ENCODE measurements around the gene HDGFL2. TPM values are rescaled to one million over a fixed set of nuclear protein-coding genes. Genes with fewer than 3 reads are reported as not detected.

The HDGFL2 gene
- total RNA-seq, 1 experiment from 2014 or later: 108 TPM

DNA sequence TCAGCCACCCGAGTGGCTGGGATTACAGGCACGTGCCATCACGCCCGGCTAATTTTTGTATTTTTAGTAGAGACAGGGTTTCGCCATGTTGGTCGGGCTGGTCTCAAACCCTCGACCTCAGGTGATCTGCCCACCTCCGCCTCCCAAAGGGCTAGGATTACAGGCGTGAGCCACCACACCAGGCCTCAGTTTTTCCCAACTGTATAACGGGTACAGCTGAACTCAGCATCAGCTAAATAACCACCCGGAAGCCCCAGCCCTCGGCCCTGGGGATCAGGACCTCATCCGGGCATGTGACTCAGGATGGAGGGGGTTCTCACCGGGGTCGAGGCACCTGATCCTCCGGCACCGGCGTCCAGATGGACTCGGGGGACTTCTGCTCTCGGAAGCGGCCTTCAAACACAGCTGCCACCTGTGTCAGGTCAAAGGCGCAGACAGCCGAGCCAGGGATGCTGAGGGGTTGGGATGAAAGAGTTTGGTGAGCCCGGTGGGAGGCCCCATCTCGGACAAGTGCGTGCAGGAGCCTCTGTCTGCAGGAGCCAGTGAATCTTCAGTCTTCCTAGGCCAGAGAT is 78.5 kb downstream of the HDGFL2 start:
- H3K79me2 ChIP-seq (ENCODE audit: insufficient read depth, low read length): no peaks in the 10 kb centered on the region
- H2BK120ac ChIP-seq (ENCODE audit: low read depth, low read length, poor library complexity, severe bottlenecking): no peak overlapping the region
- no peak overlapping the region for H3K27ac ChIP-seq (ENCODE audit: insufficient read length, low read depth, low read length)
- H4K5ac ChIP-seq (ENCODE audit: insufficient read length, low read depth, low read length): no peak overlapping the region
- no peaks in the 10 kb centered on the region for H3K4me1 Mint-ChIP-seq
- no peaks in the 10 kb centered on the region for H3K27me3 ChIP-seq (ENCODE audit: insufficient read depth, low read length)
- H3T11ph ChIP-seq (ENCODE audit: low read length): no peak overlapping the region
- peaks cover 2% of the 10 kb centered on the region; the same call in 1 of the 2 replicates for H3K27me3 Mint-ChIP-seq (ENCODE audit: low read depth)
- H3K18ac ChIP-seq (ENCODE audit: insufficient read length, low read depth, low read length): no peak overlapping the region
- H2BK15ac ChIP-seq (ENCODE audit: low read depth, low read length): no peak overlapping the region
- H4K8ac ChIP-seq (replicated peaks; ENCODE audit: insufficient read length, low read depth, low read length): no peak overlapping the region
- no peaks in the 10 kb centered on the region for H3K79me1 ChIP-seq (ENCODE audit: insufficient read depth, low read depth, low read length, poor library complexity, severe bottlenecking)
- H3K56ac ChIP-seq (ENCODE audit: insufficient read length, low read depth, low read length): no peak overlapping the region
- no peak overlapping the region for H2AK5ac ChIP-seq (ENCODE audit: insufficient read length, low read length)
- no peak overlapping the region for H3K4me2 ChIP-seq (ENCODE audit: insufficient read depth, insufficient read length, low read length)
- no peaks in the 10 kb centered on the region for H3K4me1 ChIP-seq (ENCODE audit: insufficient read depth, low read length)
- no peak overlapping the region for H3K27ac Mint-ChIP-seq
- no peak overlapping the region for H2AFZ ChIP-seq (ENCODE audit: low read length)
- H4K91ac ChIP-seq (ENCODE audit: insufficient read length, low read depth, low read length): no peak overlapping the region
- peaks cover 29 to 78% (median 58%) of the 10 kb centered on the region in 3 experiments for H3K36me3 Mint-ChIP-seq (ENCODE audit: insufficient read depth in 1 of 3, low read depth in 3 of 3)
- TF ChIP-seq, protein P1, sequence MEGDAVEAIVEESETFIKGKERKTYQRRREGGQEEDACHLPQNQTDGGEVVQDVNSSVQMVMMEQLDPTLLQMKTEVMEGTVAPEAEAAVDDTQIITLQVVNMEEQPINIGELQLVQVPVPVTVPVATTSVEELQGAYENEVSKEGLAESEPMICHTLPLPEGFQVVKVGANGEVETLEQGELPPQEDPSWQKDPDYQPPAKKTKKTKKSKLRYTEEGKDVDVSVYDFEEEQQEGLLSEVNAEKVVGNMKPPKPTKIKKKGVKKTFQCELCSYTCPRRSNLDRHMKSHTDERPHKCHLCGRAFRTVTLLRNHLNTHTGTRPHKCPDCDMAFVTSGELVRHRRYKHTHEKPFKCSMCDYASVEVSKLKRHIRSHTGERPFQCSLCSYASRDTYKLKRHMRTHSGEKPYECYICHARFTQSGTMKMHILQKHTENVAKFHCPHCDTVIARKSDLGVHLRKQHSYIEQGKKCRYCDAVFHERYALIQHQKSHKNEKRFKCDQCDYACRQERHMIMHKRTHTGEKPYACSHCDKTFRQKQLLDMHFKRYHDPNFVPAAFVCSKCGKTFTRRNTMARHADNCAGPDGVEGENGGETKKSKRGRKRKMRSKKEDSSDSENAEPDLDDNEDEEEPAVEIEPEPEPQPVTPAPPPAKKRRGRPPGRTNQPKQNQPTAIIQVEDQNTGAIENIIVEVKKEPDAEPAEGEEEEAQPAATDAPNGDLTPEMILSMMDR (conservative IDR thresholded peaks at IDR 0.05): no peak
- no peak for DNase-seq
- no peak overlapping the region for H2BK12ac ChIP-seq (ENCODE audit: insufficient read length, low read depth, low read length)
- H3K9ac ChIP-seq (ENCODE audit: extremely low read depth, insufficient read length, low read length): no peak overlapping the region
- no peak overlapping the region for H2BK20ac ChIP-seq (ENCODE audit: low read depth, low read length, poor library complexity, severe bottlenecking)
- no peak overlapping the region for H2BK5ac ChIP-seq (ENCODE audit: insufficient read length, low read length)
- no peak overlapping the region for H3K14ac ChIP-seq (ENCODE audit: insufficient read depth, low read length)
- no peaks in the 10 kb centered on the region; a peak in 1 of 5 replicates for H3K9me3 Mint-ChIP-seq
- no CpG with 5 or more reads among the region's 26 CpGs for WGBS (ENCODE audit: extremely low coverage, insufficient read length, low lambda C conversion rate)
- no peak overlapping the region for H3K4me3 Mint-ChIP-seq
- no peaks in the 10 kb centered on the region for H3K9me3 ChIP-seq (ENCODE audit: control insufficient read depth, low read depth, low read length)
- H4K20me1 ChIP-seq (ENCODE audit: control insufficient read depth, insufficient read depth, insufficient read length): peaks cover 3% of the 10 kb centered on the region
- no peaks in the 10 kb centered on the region for H3K23me2 ChIP-seq (ENCODE audit: insufficient read length, low read depth, low read length, poor library complexity, severe bottlenecking)
- H3K4ac ChIP-seq (ENCODE audit: low read depth, low read length): no peak overlapping the region
- H3K23ac ChIP-seq (ENCODE audit: insufficient read length, low read depth, low read length): no peak overlapping the region

Small RNAs within 50 kb of the gene (microRNA-seq; reads per million reads assigned to microRNA genes)
- 4.6 reads per million, percentile 34 among the genes with 10 or more reads in this experiment for gene MIR4746 (ENCODE audit: borderline microRNAs expressed)

Other genes with a start within 250 kb of the HDGFL2 start
- gene EBI3, start 242.8 kb upstream of the HDGFL2 start, total RNA-seq (2021): 1.2 and 1.4 TPM in 2 replicates
- 31.0 and 33.6 TPM in 2 replicates for gene YJU2, start 225.2 kb upstream of the HDGFL2 start, total RNA-seq (2021)
- gene SHD, start 193.0 kb upstream of the HDGFL2 start, total RNA-seq (2021): 2.7 and 4.4 TPM in 2 replicates
- 0.26 TPM in 1 of 2 replicates, not detected in the other for gene TMIGD2, start 169.9 kb upstream of the HDGFL2 start, total RNA-seq (2021)
- 53.6 and 53.9 TPM in 2 replicates for gene FSD1, start 167.7 kb upstream of the HDGFL2 start, total RNA-seq (2021)
- gene STAP2, start 133.5 kb upstream of the HDGFL2 start, total RNA-seq (2021): 19.0 and 20.2 TPM in 2 replicates
- 37.0 and 38.2 TPM in 2 replicates for gene MPND, start 128.7 kb upstream of the HDGFL2 start, total RNA-seq (2021)
- 85.5 TPM in 2 replicates for gene SH3GL1, start 71.8 kb upstream of the HDGFL2 start, total RNA-seq (2021)
- gene CHAF1A, start 69.7 kb upstream of the HDGFL2 start, total RNA-seq (2021): 143 and 148 TPM in 2 replicates
- gene UBXN6, start 14.5 kb upstream of the HDGFL2 start, total RNA-seq (2021): 34.1 and 39.0 TPM in 2 replicates
- 0.90 and 1.1 TPM in 2 replicates for gene PLIN4, start 46.2 kb downstream of the HDGFL2 start, total RNA-seq (2021)
- 2.7 and 3.9 TPM in 2 replicates for gene PLIN5, start 62.9 kb downstream of the HDGFL2 start, total RNA-seq (2021)
- gene LRG1, start 67.7 kb downstream of the HDGFL2 start, total RNA-seq (2021): 0.24 and 0.50 TPM in 2 replicates
- gene SEMA6B, start 87.4 kb downstream of the HDGFL2 start, total RNA-seq (2021): 38.4 and 38.7 TPM in 2 replicates
- gene TNFAIP8L1, start 167.2 kb downstream of the HDGFL2 start, total RNA-seq (2021): 3.5 and 4.2 TPM in 2 replicates
- 43.4 and 47.0 TPM in 2 replicates for gene MYDGF, start 198.0 kb downstream of the HDGFL2 start, total RNA-seq (2021)

Measured in H9 (cell line).